ENCODE results near the gene ZNF195.
"Not testable (repeated sequence)": the region's sequence is repeated elsewhere in the genome, so short reads cannot be mapped to it uniquely, and the experiment has no call there.

DNA sequence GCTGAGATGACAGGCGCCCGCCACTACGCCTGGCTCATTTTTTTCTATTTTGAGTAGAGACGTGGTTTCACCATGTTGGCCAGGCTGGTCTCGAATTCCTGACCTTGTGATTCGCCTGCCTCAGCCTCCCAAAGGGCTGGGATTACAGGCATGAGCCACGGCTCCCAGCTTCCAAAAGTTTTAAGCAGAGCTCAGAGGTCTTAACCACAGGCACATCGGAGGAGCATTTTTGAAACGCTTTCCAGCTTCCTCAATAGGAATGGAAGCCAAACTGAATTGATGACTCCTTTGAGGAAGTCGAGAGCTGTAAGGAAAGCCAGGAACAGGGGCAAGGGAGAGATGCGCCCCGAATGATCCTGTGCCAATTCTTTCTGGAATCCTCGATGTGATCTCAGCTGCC is 14.5 kb upstream of the ZNF195 start:
- TF ChIP-seq, protein P1, sequence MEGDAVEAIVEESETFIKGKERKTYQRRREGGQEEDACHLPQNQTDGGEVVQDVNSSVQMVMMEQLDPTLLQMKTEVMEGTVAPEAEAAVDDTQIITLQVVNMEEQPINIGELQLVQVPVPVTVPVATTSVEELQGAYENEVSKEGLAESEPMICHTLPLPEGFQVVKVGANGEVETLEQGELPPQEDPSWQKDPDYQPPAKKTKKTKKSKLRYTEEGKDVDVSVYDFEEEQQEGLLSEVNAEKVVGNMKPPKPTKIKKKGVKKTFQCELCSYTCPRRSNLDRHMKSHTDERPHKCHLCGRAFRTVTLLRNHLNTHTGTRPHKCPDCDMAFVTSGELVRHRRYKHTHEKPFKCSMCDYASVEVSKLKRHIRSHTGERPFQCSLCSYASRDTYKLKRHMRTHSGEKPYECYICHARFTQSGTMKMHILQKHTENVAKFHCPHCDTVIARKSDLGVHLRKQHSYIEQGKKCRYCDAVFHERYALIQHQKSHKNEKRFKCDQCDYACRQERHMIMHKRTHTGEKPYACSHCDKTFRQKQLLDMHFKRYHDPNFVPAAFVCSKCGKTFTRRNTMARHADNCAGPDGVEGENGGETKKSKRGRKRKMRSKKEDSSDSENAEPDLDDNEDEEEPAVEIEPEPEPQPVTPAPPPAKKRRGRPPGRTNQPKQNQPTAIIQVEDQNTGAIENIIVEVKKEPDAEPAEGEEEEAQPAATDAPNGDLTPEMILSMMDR (IDR thresholded peaks at IDR 0.05 in 8 of 11, conservative IDR thresholded peaks at IDR 0.05 in 3 of 11) = not testable (repeated sequence)
- TF ChIP-seq POLR2AphosphoS5, POLR2A (IDR thresholded peaks at IDR 0.05): not testable (repeated sequence)
